ENCODE results near the gene RAET1E. TPM values are rescaled to one million over a fixed set of nuclear protein-coding genes. Genes with fewer than 3 reads are reported as not detected.
"Not testable (repeated sequence)": the region's sequence is repeated elsewhere in the genome, so short reads cannot be mapped to it uniquely, and the experiment has no call there.

The RAET1E gene
- total RNA-seq, 1 experiment from 2014 or later = not detected

DNA sequence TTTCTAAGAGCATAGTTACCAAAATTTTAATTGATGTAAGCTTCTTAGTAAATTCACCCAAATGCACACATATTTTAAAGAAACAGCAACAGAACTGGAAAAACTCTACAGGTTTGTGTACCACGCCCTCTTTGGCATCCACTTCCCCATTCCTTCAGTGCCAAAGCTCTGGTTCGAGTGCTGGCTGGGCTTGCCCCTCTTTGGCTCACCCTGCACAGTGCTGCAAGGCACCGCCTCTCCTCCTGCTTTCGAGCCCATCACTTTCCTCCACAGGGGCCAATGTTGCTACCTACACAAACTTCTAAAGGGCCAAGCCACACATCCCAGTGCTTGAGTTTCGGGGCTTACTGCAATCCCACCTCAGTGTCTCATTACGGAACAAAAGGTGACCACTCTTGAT lies 43.4 kb downstream of the RAET1E start:
- Mint-ChIP-seq H3K27me3 (ENCODE audit: unreplicated experiment) (no peaks in the 10 kb centered on the region), H3K4me1 (ENCODE audit: low read depth, unreplicated experiment) (peaks cover 62% of the 10 kb centered on the region), H3K36me3 (ENCODE audit: insufficient read depth, unreplicated experiment) (peaks cover 59% of the 10 kb centered on the region), H3K4me3 (ENCODE audit: low read depth, unreplicated experiment) (peak overlapping the region; percentile 68), H3K9me3 (ENCODE audit: low read depth, unreplicated experiment) (no peaks in the 10 kb centered on the region), H3K27ac (ENCODE audit: unreplicated experiment) (peak overlapping the region; percentile 91)
- intact Hi-C loops (cut with micrococcal nuclease; ENCODE audit: unreplicated experiment) = loop anchor here (2.0 kb wide), 1 partner anchor 14 kb away; no protein-coding TSS in a partner anchor
- DNase-seq = peak; percentile 67
- TF ChIP-seq CTCF (IDR thresholded peaks at IDR 0.05; ENCODE audit: unreplicated experiment) = no peak
- CTCF ChIA-PET = interaction anchor here (0.6 to 1.6 kb wide), 4 partner anchors 9 to 119 kb away, joined by 3 to 5 read pairs (median 4); no protein-coding TSS in a partner anchor
- BruUV-seq (replicated peaks) = no TSS peak

GRCh38 chr6:149854017-149854416 lies 43.9 kb downstream of the RAET1E start:
- H3K27ac Mint-ChIP-seq (ENCODE audit: unreplicated experiment) = peak overlapping the region; percentile 91
- peaks cover 59% of the 10 kb centered on the region for H3K36me3 Mint-ChIP-seq (ENCODE audit: insufficient read depth, unreplicated experiment)
- H3K9me3 Mint-ChIP-seq (ENCODE audit: low read depth, unreplicated experiment); H3K27me3 Mint-ChIP-seq (ENCODE audit: unreplicated experiment); BruUV-seq (replicated peaks); DNase-seq: not testable (repeated sequence)
- intact Hi-C loops (cut with micrococcal nuclease; ENCODE audit: unreplicated experiment) = loop anchor here (2.0 kb wide), 1 partner anchor 13 kb away; no protein-coding TSS in a partner anchor
- CTCF ChIA-PET = interaction anchor here (0.6 to 1.6 kb wide), 3 partner anchors 9 to 119 kb away, joined by 3 to 5 read pairs (median 4); no protein-coding TSS in a partner anchor
- H3K4me3 Mint-ChIP-seq (ENCODE audit: low read depth, unreplicated experiment) = peak overlapping the region; percentile 68
- peaks cover 60% of the 10 kb centered on the region for H3K4me1 Mint-ChIP-seq (ENCODE audit: low read depth, unreplicated experiment)

- Mint-ChIP-seq H3K9me3 (ENCODE audit: low read depth, unreplicated experiment) (no peaks in the 10 kb centered on the region), H3K36me3 (ENCODE audit: insufficient read depth, unreplicated experiment) (peaks cover 54% of the 10 kb centered on the region), H3K27ac (ENCODE audit: unreplicated experiment) (peak overlapping the region; percentile 91), H3K27me3 (ENCODE audit: unreplicated experiment) (no peaks in the 10 kb centered on the region), H3K4me1 (ENCODE audit: low read depth, unreplicated experiment) (peaks cover 48% of the 10 kb centered on the region), H3K4me3 (ENCODE audit: low read depth, unreplicated experiment) (peak overlapping the region; percentile 69)
- intact Hi-C loops (cut with micrococcal nuclease; ENCODE audit: unreplicated experiment) = no loop called here
- BruUV-seq (replicated peaks) = no TSS peak
- no peak for DNase-seq
- CTCF ChIA-PET = interaction anchor here (1.0 kb wide), 1 partner anchor 12 kb away, joined by 4 read pairs; no protein-coding TSS in a partner anchor
- TF ChIP-seq CTCF (IDR thresholded peaks at IDR 0.05; ENCODE audit: unreplicated experiment) = no peak
Observed at GRCh38 chr6:149852881-149853280, 45.0 kb downstream of the RAET1E start.

DNA sequence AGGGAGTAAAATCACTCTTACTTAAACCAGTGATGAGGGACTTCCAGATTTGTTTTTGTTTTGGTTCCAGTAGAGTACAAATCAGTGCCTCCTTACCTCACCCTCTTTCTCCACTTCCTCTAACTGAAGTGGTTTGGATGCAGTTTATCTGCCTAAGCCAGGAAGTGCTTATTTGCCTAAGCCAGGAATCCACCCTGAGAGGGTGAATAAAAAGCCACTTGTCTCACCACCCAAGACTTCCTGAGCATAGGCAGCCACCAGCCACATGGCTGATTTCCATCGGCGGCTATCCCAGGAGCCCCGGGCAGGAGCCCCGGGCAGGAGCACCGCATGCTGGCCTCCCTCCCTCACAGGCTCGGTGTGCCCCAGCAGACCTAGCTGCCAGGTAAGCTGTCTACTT lies 45.7 kb downstream of the RAET1E start:
- peaks cover 45% of the 10 kb centered on the region for H3K4me1 Mint-ChIP-seq (ENCODE audit: low read depth, unreplicated experiment)
- peak overlapping the region; percentile 91 for H3K27ac Mint-ChIP-seq (ENCODE audit: unreplicated experiment)
- TF ChIP-seq CTCF (IDR thresholded peaks at IDR 0.05; ENCODE audit: unreplicated experiment) = no peak
- BruUV-seq (replicated peaks) = no TSS peak
- no peaks in the 10 kb centered on the region for H3K9me3 Mint-ChIP-seq (ENCODE audit: low read depth, unreplicated experiment)
- no peaks in the 10 kb centered on the region for H3K27me3 Mint-ChIP-seq (ENCODE audit: unreplicated experiment)
- DNase-seq = peak; percentile 58
- H3K4me3 Mint-ChIP-seq (ENCODE audit: low read depth, unreplicated experiment) = peak overlapping the region; percentile 69
- H3K36me3 Mint-ChIP-seq (ENCODE audit: insufficient read depth, unreplicated experiment) = peaks cover 53% of the 10 kb centered on the region
- CTCF ChIA-PET = interaction anchor here (1.0 kb wide), 1 partner anchor 12 kb away, joined by 4 read pairs; no protein-coding TSS in a partner anchor
- intact Hi-C loops (cut with micrococcal nuclease; ENCODE audit: unreplicated experiment) = no loop called here

- BruUV-seq (replicated peaks) = no TSS peak
- intact Hi-C loops (cut with micrococcal nuclease; ENCODE audit: unreplicated experiment) = no loop called here
- H3K9me3 Mint-ChIP-seq (ENCODE audit: low read depth, unreplicated experiment) = no peaks in the 10 kb centered on the region
- peaks cover 40% of the 10 kb centered on the region for H3K4me1 Mint-ChIP-seq (ENCODE audit: low read depth, unreplicated experiment)
- no peak for DNase-seq
- H3K27me3 Mint-ChIP-seq (ENCODE audit: unreplicated experiment) = no peaks in the 10 kb centered on the region
- peaks cover 47% of the 10 kb centered on the region for H3K36me3 Mint-ChIP-seq (ENCODE audit: insufficient read depth, unreplicated experiment)
- CTCF ChIA-PET = no interaction called here
- no peak for TF ChIP-seq CTCF (IDR thresholded peaks at IDR 0.05; ENCODE audit: unreplicated experiment)
- H3K4me3 Mint-ChIP-seq (ENCODE audit: low read depth, unreplicated experiment) = peak overlapping the region; percentile 69
- peak overlapping the region; percentile 91 for H3K27ac Mint-ChIP-seq (ENCODE audit: unreplicated experiment)
Observed at GRCh38 chr6:149851461-149852110, 46.3 kb downstream of the RAET1E start.

GRCh38 chr6:149848343-149848742 lies 49.6 kb downstream of the RAET1E start:
- H3K27me3 Mint-ChIP-seq (ENCODE audit: unreplicated experiment); H3K27ac Mint-ChIP-seq (ENCODE audit: unreplicated experiment); BruUV-seq (replicated peaks); H3K4me3 Mint-ChIP-seq (ENCODE audit: low read depth, unreplicated experiment); CTCF ChIA-PET; H3K9me3 Mint-ChIP-seq (ENCODE audit: low read depth, unreplicated experiment); intact Hi-C loops (cut with micrococcal nuclease; ENCODE audit: unreplicated experiment); DNase-seq: not testable (repeated sequence)
- Mint-ChIP-seq H3K4me1 (ENCODE audit: low read depth, unreplicated experiment) (peaks cover 51% of the 10 kb centered on the region), H3K36me3 (ENCODE audit: insufficient read depth, unreplicated experiment) (peaks cover 17% of the 10 kb centered on the region)

Measured in Calu3 (cell line).